Testis (tissue), 2 donors: ENCODE results near the gene DCAKD.

Experiments
- POLR2A ChIP-seq: fragments of 450-650 bp; IDR thresholded peaks from one replicate; pipeline ENCODE4 v1.6.1; 2017; ENCODE audit warnings: antibody characterized with exemption, mild to moderate bottlenecking, moderate library complexity
- TF ChIP-seq, protein P1 (sequence below), 3 experiments: fragments of 450-650 bp in 2 of 3; fragments of 200-600 bp in 1 of 3; sonication (generic) in 1 of 3; IDR thresholded peaks; one replicate each; pipeline ENCODE4 v1.5.1; 2016 to 2019; ENCODE audit warnings: antibody characterized with exemption in 3 of 3, mild to moderate bottlenecking in 2 of 3, moderate library complexity in 1 of 3

DNA sequence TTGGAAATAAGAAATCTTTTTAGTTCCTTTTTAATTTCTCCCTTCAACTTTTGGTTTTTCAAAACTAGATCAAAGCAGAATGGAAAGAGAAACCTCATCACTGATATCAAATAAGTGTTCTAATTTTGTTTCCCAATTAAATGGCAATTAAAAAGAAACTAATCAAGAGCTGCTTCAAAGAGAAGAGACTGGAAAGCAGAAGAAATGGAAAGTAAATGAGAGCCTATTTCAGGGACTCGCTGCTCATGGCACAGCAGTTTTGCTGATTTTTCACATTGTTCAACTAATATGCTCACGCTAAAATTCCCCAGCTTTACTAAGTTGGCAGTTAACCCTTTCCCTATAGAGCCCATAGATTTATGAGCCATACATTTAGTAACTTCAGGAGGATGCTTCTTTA is 16.2 kb upstream of the DCAKD start:
- TF ChIP-seq, protein P1, sequence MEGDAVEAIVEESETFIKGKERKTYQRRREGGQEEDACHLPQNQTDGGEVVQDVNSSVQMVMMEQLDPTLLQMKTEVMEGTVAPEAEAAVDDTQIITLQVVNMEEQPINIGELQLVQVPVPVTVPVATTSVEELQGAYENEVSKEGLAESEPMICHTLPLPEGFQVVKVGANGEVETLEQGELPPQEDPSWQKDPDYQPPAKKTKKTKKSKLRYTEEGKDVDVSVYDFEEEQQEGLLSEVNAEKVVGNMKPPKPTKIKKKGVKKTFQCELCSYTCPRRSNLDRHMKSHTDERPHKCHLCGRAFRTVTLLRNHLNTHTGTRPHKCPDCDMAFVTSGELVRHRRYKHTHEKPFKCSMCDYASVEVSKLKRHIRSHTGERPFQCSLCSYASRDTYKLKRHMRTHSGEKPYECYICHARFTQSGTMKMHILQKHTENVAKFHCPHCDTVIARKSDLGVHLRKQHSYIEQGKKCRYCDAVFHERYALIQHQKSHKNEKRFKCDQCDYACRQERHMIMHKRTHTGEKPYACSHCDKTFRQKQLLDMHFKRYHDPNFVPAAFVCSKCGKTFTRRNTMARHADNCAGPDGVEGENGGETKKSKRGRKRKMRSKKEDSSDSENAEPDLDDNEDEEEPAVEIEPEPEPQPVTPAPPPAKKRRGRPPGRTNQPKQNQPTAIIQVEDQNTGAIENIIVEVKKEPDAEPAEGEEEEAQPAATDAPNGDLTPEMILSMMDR (IDR thresholded peaks at IDR 0.05): no peak
- TF ChIP-seq POLR2A: no peak
